ENCODE data around the gene SMIM15. TPM values are rescaled to one million over a fixed set of nuclear protein-coding genes. Genes with fewer than 3 reads are reported as not detected.

SMIM15 gene
- total RNA-seq, 4 donors from 2014 or later: 6.6 to 56.9 (median 30.9) TPM

- WGBS, 2 donors (ENCODE audit: low coverage in 1 of 2): 96 to 97% methylated on average over 4 of the region's 4 CpGs
- no peaks in the 10 kb centered on the region for H3K36me3 ChIP-seq
- intact Hi-C loops (cut with DNase I; ENCODE audit: low total_unique reads): no loop called here
Measured at GRCh38 chr5:61178702-61179101, 16.4 kb upstream of the SMIM15 start.

GRCh38 chr5:61177716-61178115, 15.4 kb upstream of the SMIM15 start:
- in situ Hi-C loops (cut with MboI; ENCODE audit: low pct_ligation_motif_present in 1 of 4, low pct_unique_long_range_greater_than_20kb in 1 of 4, low sequenced_read_pairs in 3 of 4): no loop called here
- Histone ChIP-seq H3K4me3 (no peak overlapping the region), H3K27ac (no peak overlapping the region), H3K4me1 (peaks cover 0 to 4% (median 0%) of the 10 kb centered on the region in 4 donors), H3K36me3 (no peaks in the 10 kb centered on the region), H3K9me3 (no peaks in the 10 kb centered on the region), H3K27me3 (no peaks in the 10 kb centered on the region)
- DNase-seq: no peak
- intact Hi-C loops (cut with DNase I; ENCODE audit: low total_unique reads): no loop called here
- WGBS, 2 donors (ENCODE audit: low coverage in 1 of 2): 74 to 83% methylated on average over 7 of the region's 7 CpGs
- TF ChIP-seq CTCF (IDR thresholded peaks at IDR 0.05) (no peak), POLR2A (IDR thresholded peaks at IDR 0.05) (no peak), EP300 (IDR thresholded peaks at IDR 0.05; ENCODE audit: low read depth) (no peak)

More at GRCh38 chr5:61178702-61179101, 16.4 kb upstream of the SMIM15 start:
- in situ Hi-C loops (cut with MboI; ENCODE audit: low pct_ligation_motif_present in 1 of 4, low pct_unique_long_range_greater_than_20kb in 1 of 4, low sequenced_read_pairs in 3 of 4): no loop called here
- no peak for TF ChIP-seq POLR2A (IDR thresholded peaks at IDR 0.05)
- TF ChIP-seq EP300 (IDR thresholded peaks at IDR 0.05; ENCODE audit: low read depth): no peak
- TF ChIP-seq POLR2AphosphoS5 (IDR thresholded peaks at IDR 0.05): no peak
- TF ChIP-seq CTCF (IDR thresholded peaks at IDR 0.05): no peak
- peaks cover 0 to 4% (median 0%) of the 10 kb centered on the region in 4 donors for H3K4me1 ChIP-seq
- H3K4me3 ChIP-seq: no peak overlapping the region
- no peak overlapping the region for H3K27ac ChIP-seq
- H3K27me3 ChIP-seq: no peaks in the 10 kb centered on the region
- DNase-seq: no peak
- H3K9me3 ChIP-seq: no peaks in the 10 kb centered on the region

- TF ChIP-seq EP300 (IDR thresholded peaks at IDR 0.05; ENCODE audit: low read depth) (no peak), POLR2AphosphoS5 (IDR thresholded peaks at IDR 0.05) (no peak), CTCF (IDR thresholded peaks at IDR 0.05) (no peak), POLR2A (IDR thresholded peaks at IDR 0.05) (no peak)
- 90 to 92% methylated on average over 3 of the region's 3 CpGs for WGBS, 2 donors (ENCODE audit: low coverage in 1 of 2)
- Histone ChIP-seq H3K4me3 (no peak overlapping the region), H3K27me3 (no peaks in the 10 kb centered on the region), H3K36me3 (no peaks in the 10 kb centered on the region), H3K27ac (no peak overlapping the region), H3K4me1 (peaks cover 0 to 4% (median 0%) of the 10 kb centered on the region in 4 donors), H3K9me3 (no peaks in the 10 kb centered on the region)
- in situ Hi-C loops (cut with MboI; ENCODE audit: low pct_ligation_motif_present in 1 of 4, low pct_unique_long_range_greater_than_20kb in 1 of 4, low sequenced_read_pairs in 3 of 4): no loop called here
- DNase-seq: no peak
- intact Hi-C loops (cut with DNase I; ENCODE audit: low total_unique reads): no loop called here
Measured at GRCh38 chr5:61177070-61177469, 14.8 kb upstream of the SMIM15 start.

GRCh38 chr5:61176631-61177030, 14.4 kb upstream of the SMIM15 start:
- in situ Hi-C loops (cut with MboI; ENCODE audit: low pct_ligation_motif_present in 1 of 4, low pct_unique_long_range_greater_than_20kb in 1 of 4, low sequenced_read_pairs in 3 of 4): no loop called here
- WGBS, 2 donors (ENCODE audit: low coverage in 1 of 2): 98% methylated on average over 3 of the region's 3 CpGs; no CpG with 5 or more reads in 1 of the 2 donors

More at GRCh38 chr5:61176631-61177030, 14.4 kb upstream of the SMIM15 start:
- DNase-seq: no peak
- intact Hi-C loops (cut with DNase I; ENCODE audit: low total_unique reads): no loop called here
- Histone ChIP-seq H3K4me3 (no peak overlapping the region), H3K4me1 (peaks cover 0 to 4% (median 0%) of the 10 kb centered on the region in 4 donors), H3K36me3 (no peaks in the 10 kb centered on the region), H3K27ac (no peak overlapping the region), H3K27me3 (no peaks in the 10 kb centered on the region), H3K9me3 (no peaks in the 10 kb centered on the region)
- no peak for TF ChIP-seq EP300 (IDR thresholded peaks at IDR 0.05; ENCODE audit: low read depth)
- TF ChIP-seq POLR2AphosphoS5 (IDR thresholded peaks at IDR 0.05): no peak
- no peak for TF ChIP-seq CTCF (IDR thresholded peaks at IDR 0.05)
- TF ChIP-seq POLR2A (IDR thresholded peaks at IDR 0.05): no peak
